ENCODE measurements around the gene EIF4E3.

- TF ChIP-seq NFKB2 (CRISPR knock-in tag; IDR thresholded peaks at IDR 0.05; ENCODE audit: borderline replicate concordance) (no peak), NAIF1 (CRISPR knock-in tag; IDR thresholded peaks at IDR 0.05; ENCODE audit: borderline replicate concordance) (no peak), HDAC6 (IDR thresholded peaks at IDR 0.05; ENCODE audit: low read depth, low read length) (no peak), ZFX (CRISPR knock-in tag; IDR thresholded peaks at IDR 0.05; ENCODE audit: low read depth) (no peak), ZNF850 (CRISPR knock-in tag; conservative IDR thresholded peaks at IDR 0.05) (no peak), ZNF747 (CRISPR knock-in tag; IDR thresholded peaks at IDR 0.05; ENCODE audit: borderline replicate concordance) (no peak), POLR2A (IDR thresholded peaks at IDR 0.05; ENCODE audit: insufficient read depth in 1 of 2, low read depth in 2 of 2, low read length in 2 of 2) (no peak)
- TF ChIP-seq, protein P1, sequence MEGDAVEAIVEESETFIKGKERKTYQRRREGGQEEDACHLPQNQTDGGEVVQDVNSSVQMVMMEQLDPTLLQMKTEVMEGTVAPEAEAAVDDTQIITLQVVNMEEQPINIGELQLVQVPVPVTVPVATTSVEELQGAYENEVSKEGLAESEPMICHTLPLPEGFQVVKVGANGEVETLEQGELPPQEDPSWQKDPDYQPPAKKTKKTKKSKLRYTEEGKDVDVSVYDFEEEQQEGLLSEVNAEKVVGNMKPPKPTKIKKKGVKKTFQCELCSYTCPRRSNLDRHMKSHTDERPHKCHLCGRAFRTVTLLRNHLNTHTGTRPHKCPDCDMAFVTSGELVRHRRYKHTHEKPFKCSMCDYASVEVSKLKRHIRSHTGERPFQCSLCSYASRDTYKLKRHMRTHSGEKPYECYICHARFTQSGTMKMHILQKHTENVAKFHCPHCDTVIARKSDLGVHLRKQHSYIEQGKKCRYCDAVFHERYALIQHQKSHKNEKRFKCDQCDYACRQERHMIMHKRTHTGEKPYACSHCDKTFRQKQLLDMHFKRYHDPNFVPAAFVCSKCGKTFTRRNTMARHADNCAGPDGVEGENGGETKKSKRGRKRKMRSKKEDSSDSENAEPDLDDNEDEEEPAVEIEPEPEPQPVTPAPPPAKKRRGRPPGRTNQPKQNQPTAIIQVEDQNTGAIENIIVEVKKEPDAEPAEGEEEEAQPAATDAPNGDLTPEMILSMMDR (CRISPR knock-in tag; IDR thresholded peaks at IDR 0.05): no peak
These were observed 29.5 kb upstream of the EIF4E3 start for GRCh38 chr3:71754610-71755253.

Measured in HepG2 (cell line).